Keratinocyte (primary cell): ENCODE data around the gene TMEM229B.

Experiments used
- EZH2 ChIP-seq: IDR thresholded peaks from one replicate; pipeline ENCODE4 v1.6.1; 2012; ENCODE audit warnings: inconsistent platforms, mild to moderate bottlenecking, low read length, moderate library complexity
- TF ChIP-seq, protein P1 (sequence below), 3 experiments: IDR thresholded peaks in 1 of 3; conservative IDR thresholded peaks in 1 of 3; optimal IDR thresholded peaks in 1 of 3; 2 replicates in 2 of 3; 3 replicates in 1 of 3; pipeline versions ENCODE3 to v1.5.1; 2011; ENCODE audit warnings: low read length in 3 of 3, mild to moderate bottlenecking in 3 of 3, moderate library complexity in 2 of 3, control low read depth in 1 of 3, inconsistent platforms in 1 of 3; ENCODE audit not compliant: insufficient read depth in 2 of 3; ENCODE audit errors: extremely low read depth in 1 of 3

DNA sequence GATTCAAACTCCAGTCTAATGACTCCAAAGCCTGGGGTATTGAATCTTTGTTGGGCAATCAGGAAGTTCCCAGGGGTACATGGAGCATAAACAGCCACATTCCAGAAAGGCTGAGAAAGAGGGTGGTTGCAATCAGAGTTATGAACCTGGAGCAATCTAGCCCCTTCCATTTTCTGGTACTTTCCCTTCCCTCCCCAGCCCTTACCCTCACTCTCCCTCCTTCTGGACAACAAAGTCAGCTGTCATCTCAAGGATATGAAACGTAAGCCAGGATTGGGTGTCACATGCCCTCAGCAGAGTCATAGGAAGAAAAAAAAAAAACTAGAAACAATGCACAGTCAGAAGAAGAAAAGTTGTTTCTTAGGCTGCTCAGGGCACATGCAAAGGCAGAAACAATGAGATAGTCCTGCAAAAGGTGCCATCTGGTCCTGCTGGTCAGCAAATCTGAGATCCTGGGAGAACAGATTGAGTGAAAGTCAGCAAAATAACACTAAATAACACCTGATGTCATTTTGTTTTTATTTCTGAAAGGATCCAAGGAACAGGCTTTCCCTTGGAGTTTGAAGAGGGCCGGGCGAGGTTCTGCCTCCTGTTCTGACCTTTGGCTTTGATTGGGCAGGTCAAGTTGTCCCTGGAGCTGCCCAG lies 27.1 kb downstream of the TMEM229B start:
- TF ChIP-seq, protein P1, sequence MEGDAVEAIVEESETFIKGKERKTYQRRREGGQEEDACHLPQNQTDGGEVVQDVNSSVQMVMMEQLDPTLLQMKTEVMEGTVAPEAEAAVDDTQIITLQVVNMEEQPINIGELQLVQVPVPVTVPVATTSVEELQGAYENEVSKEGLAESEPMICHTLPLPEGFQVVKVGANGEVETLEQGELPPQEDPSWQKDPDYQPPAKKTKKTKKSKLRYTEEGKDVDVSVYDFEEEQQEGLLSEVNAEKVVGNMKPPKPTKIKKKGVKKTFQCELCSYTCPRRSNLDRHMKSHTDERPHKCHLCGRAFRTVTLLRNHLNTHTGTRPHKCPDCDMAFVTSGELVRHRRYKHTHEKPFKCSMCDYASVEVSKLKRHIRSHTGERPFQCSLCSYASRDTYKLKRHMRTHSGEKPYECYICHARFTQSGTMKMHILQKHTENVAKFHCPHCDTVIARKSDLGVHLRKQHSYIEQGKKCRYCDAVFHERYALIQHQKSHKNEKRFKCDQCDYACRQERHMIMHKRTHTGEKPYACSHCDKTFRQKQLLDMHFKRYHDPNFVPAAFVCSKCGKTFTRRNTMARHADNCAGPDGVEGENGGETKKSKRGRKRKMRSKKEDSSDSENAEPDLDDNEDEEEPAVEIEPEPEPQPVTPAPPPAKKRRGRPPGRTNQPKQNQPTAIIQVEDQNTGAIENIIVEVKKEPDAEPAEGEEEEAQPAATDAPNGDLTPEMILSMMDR (optimal IDR thresholded peaks at IDR 0.05 in 1 of 3, IDR thresholded peaks at IDR 0.05 in 1 of 3, conservative IDR thresholded peaks at IDR 0.05 in 1 of 3; ENCODE audit: extremely low read depth in 1 of 3, insufficient read depth in 2 of 3, low read length in 3 of 3) = no peak
- TF ChIP-seq EZH2 = no peak
